ENCODE data around the gene ARSK.
"Not testable (repeated sequence)": the region's sequence is repeated elsewhere in the genome, so short reads cannot be mapped to it uniquely, and the experiment has no call there.

Gene ARSK

GRCh38 chr5:95621839-95622629 is 67.1 kb downstream of the ARSK start:
- DNase-seq (ENCODE audit: low read depth), result no peak

- no peak for DNase-seq (ENCODE audit: low read depth)
Observed at GRCh38 chr5:95623706-95624105, 68.8 kb downstream of the ARSK start.

GRCh38 chr5:95624368-95624767 is 69.5 kb downstream of the ARSK start:
- no peak for DNase-seq (ENCODE audit: low read depth)

GRCh38 chr5:95626701-95627100 is 71.8 kb downstream of the ARSK start:
- no peak for DNase-seq (ENCODE audit: low read depth)

- DNase-seq (ENCODE audit: low read depth), result no peak
Observed at GRCh38 chr5:95627971-95628810, 73.3 kb downstream of the ARSK start.

GRCh38 chr5:95628933-95629332 is 74.0 kb downstream of the ARSK start:
- no peak for DNase-seq (ENCODE audit: low read depth)

GRCh38 chr5:95630394-95630917 is 75.6 kb downstream of the ARSK start:
- DNase-seq (ENCODE audit: low read depth), result no peak

GRCh38 chr5:95631255-95631958 is 76.5 kb downstream of the ARSK start:
- DNase-seq (ENCODE audit: low read depth), result no peak

GRCh38 chr5:95631991-95632675 is 77.2 kb downstream of the ARSK start:
- DNase-seq (ENCODE audit: low read depth), result no peak

- not testable (repeated sequence) for DNase-seq (ENCODE audit: low read depth)
Observed at GRCh38 chr5:95632942-95633341, 78.0 kb downstream of the ARSK start.

- DNase-seq (ENCODE audit: low read depth), result no peak
Observed at GRCh38 chr5:95633671-95634070, 78.8 kb downstream of the ARSK start.

GRCh38 chr5:95634081-95634480 is 79.2 kb downstream of the ARSK start:
- DNase-seq (ENCODE audit: low read depth), result no peak

- no peak for DNase-seq (ENCODE audit: low read depth)
Observed at GRCh38 chr5:95638632-95639031, 83.7 kb downstream of the ARSK start.

- no peak for DNase-seq (ENCODE audit: low read depth)
Observed at GRCh38 chr5:95641741-95642220, 86.9 kb downstream of the ARSK start.

GRCh38 chr5:95643152-95643551 is 88.3 kb downstream of the ARSK start:
- DNase-seq (ENCODE audit: low read depth), result no peak

GRCh38 chr5:95644351-95645042 is 89.6 kb downstream of the ARSK start:
- no peak for DNase-seq (ENCODE audit: low read depth)

GRCh38 chr5:95646226-95646568 is 91.3 kb downstream of the ARSK start:
- DNase-seq (ENCODE audit: low read depth), result not testable (repeated sequence)

GRCh38 chr5:95646569-95647431 is 91.9 kb downstream of the ARSK start, which contains the start of gene RFESD:
Gene RFESD (plus strand): TSS chr5:95646777. CDS start chr5:95652272, 5,495 bp downstream.
- DNase-seq (ENCODE audit: low read depth), result peak; percentile 64

- no peak for DNase-seq (ENCODE audit: low read depth)
Observed at GRCh38 chr5:95647886-95648860, 93.3 kb downstream of the ARSK start.
